OCI-LY7 (cell line): ENCODE measurements around the gene PLA2R1.

Experiments used
- CTCF ChIP-seq: fragments of 200-600 bp; sonication (generic); conservative IDR thresholded peaks from 2 replicates; pipeline ENCODE4 v1.5.1; 2014; ENCODE audit warnings: mild to moderate bottlenecking, antibody characterized with exemption, low read length, moderate library complexity, mixed read lengths
- EZH2phosphoT487 ChIP-seq: fragments of 200-600 bp; sonication (generic); IDR thresholded peaks from 2 replicates; pipeline ENCODE4 v1.6.1; 2018; ENCODE audit warnings: low read depth, borderline replicate concordance, mild to moderate bottlenecking, mixed run types, antibody characterized with exemption, low read length, moderate library complexity, mixed read lengths

GRCh38 chr2:159904127-159904958, 158.1 kb downstream of the PLA2R1 start, which contains the start of gene LY75:
- TF ChIP-seq CTCF (no peak), EZH2phosphoT487 (no peak)
